Measurements from ENCODE around the gene TMEM50B.
"Not testable (repeated sequence)": the region's sequence is repeated elsewhere in the genome, so short reads cannot be mapped to it uniquely, and the experiment has no call there.

TMEM50B gene

DNA sequence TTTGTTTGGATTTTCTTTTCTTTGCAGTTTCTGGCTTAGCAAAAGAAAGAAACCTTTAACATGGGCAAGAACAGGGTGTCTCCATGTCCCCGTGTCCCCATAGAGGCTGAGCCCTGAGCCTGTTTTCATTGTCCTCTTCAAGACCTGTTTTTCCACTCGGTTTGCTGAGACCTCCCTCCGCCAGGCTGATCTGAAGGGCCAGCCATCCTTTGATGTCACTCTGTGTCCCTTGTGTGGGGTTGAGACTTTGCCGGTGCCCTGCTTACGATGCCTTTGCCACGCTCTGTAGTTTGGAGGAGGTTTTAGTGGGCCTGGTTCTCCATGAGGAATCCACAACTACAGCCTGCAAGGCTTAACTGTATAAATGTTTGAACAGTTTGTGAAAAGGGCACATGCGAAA is 52.7 kb downstream of the TMEM50B start:
- Histone ChIP-seq H3K36me3 (ENCODE audit: control insufficient read depth, insufficient read depth, low read length) (peaks cover 68% of the 10 kb centered on the region), H3K4me3 (ENCODE audit: low read depth, low read length) (no peak overlapping the region), H3K9me3 (ENCODE audit: control insufficient read depth, insufficient read depth, low read length) (no peaks in the 10 kb centered on the region), H3K27me3 (ENCODE audit: control insufficient read depth, insufficient read depth, low read length) (no peaks in the 10 kb centered on the region), H3K9ac (ENCODE audit: low read depth, low read length) (no peak overlapping the region), H3K27ac (ENCODE audit: low read depth, low read length) (no peak overlapping the region), H3K4me1 (ENCODE audit: control insufficient read depth, insufficient read depth, low read length) (no peaks in the 10 kb centered on the region)

DNA sequence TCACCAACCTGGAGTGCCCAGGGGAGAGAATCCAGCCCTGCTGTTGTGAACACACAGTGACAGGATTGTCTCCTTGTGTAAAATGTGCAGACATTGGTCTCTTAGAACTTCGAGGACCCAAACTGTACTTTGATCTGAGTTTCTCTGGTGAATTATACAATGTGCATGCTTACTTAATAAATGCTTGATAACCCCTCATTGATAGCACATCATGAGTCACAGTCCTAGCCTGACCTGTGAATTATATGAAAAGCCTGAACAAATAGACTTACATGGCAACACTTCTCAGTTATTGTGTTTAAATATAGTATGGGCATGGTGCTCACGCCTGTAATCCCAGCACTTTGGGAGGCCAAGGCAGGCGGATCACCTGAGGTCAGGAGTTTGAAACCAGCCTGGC is 53.9 kb downstream of the TMEM50B start:
- no peaks in the 10 kb centered on the region for H3K27me3 ChIP-seq (ENCODE audit: control insufficient read depth, insufficient read depth, low read length)
- H3K36me3 ChIP-seq (ENCODE audit: control insufficient read depth, insufficient read depth, low read length) = peaks cover 64% of the 10 kb centered on the region
- no peak overlapping the region for H3K4me3 ChIP-seq (ENCODE audit: low read depth, low read length)
- no peak overlapping the region for H3K27ac ChIP-seq (ENCODE audit: low read depth, low read length)
- H3K9me3 ChIP-seq (ENCODE audit: control insufficient read depth, insufficient read depth, low read length) = no peaks in the 10 kb centered on the region
- no peaks in the 10 kb centered on the region for H3K4me1 ChIP-seq (ENCODE audit: control insufficient read depth, insufficient read depth, low read length)
- no peak overlapping the region for H3K9ac ChIP-seq (ENCODE audit: low read depth, low read length)

DNA sequence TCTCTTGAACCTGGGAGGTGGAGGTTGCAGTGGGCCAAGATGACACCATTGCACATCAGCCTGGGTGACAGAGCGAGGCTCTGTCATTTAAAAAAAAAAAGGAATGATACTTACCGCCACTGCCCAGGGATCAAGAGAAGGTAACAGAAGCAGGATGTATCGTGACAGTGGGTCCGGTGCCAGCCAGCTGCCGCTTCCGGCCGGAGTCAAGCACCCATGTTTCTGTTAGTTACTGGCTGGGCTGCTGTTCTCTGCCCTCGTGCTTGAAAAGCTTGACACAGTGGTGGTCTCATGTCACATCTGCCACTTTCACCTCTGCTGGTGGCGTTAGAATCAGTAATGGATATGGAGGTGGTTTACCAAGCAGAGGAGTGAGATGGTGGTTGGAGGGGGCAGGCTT is 55.6 kb downstream of the TMEM50B start:
- no peaks in the 10 kb centered on the region for H3K9me3 ChIP-seq (ENCODE audit: control insufficient read depth, insufficient read depth, low read length)
- no peak overlapping the region for H3K4me3 ChIP-seq (ENCODE audit: low read depth, low read length)
- no peaks in the 10 kb centered on the region for H3K4me1 ChIP-seq (ENCODE audit: control insufficient read depth, insufficient read depth, low read length)
- no peak overlapping the region for H3K9ac ChIP-seq (ENCODE audit: low read depth, low read length)
- H3K36me3 ChIP-seq (ENCODE audit: control insufficient read depth, insufficient read depth, low read length) = peaks cover 60% of the 10 kb centered on the region
- no peak overlapping the region for H3K27ac ChIP-seq (ENCODE audit: low read depth, low read length)
- no peaks in the 10 kb centered on the region for H3K27me3 ChIP-seq (ENCODE audit: control insufficient read depth, insufficient read depth, low read length)

DNA sequence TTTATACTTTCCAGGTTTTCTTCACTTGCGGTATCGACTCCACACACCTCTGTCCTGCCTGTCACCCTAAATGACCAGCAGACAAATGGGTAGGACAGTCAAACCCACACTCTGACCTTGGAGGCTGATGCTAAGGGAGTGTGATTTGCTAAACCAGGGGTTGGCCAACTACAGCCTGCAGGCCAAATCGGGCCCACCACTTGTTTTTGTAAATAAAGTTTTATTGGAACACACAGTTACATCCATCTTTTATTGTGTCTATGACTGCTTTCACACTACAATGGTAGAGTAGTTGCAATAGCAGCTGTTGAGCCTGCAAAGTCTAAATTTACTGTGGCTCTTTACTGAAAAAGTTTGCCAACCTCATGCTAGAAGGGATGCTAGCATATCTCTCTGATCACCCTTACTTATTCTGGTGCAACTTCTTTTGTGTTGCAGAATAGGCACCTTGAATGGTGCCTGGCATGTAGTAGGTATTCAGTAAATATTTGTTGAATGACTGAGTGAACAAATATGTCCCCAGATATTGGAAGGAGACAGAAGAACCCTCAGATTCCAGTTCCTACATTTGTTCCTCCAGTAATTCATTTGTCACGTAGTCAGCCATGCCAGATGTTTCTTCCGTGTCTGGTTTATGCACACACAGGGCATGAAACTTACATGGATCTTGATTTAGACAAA is 57.9 kb downstream of the TMEM50B start:
- H3K4me3 ChIP-seq (ENCODE audit: low read depth, low read length) = no peak overlapping the region
- no peak overlapping the region for H3K27ac ChIP-seq (ENCODE audit: low read depth, low read length)
- H3K9ac ChIP-seq (ENCODE audit: low read depth, low read length) = no peak overlapping the region
- H3K36me3 ChIP-seq (ENCODE audit: control insufficient read depth, insufficient read depth, low read length) = peaks cover 50% of the 10 kb centered on the region
- no peaks in the 10 kb centered on the region for H3K4me1 ChIP-seq (ENCODE audit: control insufficient read depth, insufficient read depth, low read length)
- no peaks in the 10 kb centered on the region for H3K9me3 ChIP-seq (ENCODE audit: control insufficient read depth, insufficient read depth, low read length)
- H3K27me3 ChIP-seq (ENCODE audit: control insufficient read depth, insufficient read depth, low read length) = no peaks in the 10 kb centered on the region

DNA sequence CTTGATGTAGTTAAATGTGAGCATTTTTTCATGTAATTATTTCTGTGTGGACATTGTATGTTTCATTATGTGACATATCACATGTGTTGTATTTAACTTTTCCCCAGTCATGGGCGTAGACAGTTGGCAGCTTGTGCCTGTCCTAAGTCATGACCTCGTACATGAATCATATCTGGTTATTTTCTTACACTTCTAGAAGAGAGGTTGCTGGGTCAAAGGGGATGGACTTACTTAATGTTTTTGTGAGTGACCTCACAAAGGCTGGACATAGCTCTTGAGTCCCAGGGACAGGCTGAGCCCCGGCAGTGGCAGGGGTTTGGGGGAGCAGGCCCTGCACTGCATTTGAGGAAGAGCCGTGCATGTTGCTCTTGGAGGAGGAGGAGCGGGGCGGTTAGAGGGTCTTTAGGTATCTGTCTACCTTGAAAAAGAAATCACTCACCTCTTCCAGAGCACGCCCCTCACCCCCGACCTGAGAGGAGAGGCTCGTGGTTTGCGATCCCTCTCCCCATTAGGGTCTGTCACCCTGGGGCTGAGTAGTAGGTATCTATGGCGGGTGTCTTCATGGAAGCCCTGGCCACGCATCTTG is 60.1 kb downstream of the TMEM50B start:
- Histone ChIP-seq H3K27me3 (ENCODE audit: control insufficient read depth, insufficient read depth, low read length) (no peaks in the 10 kb centered on the region), H3K36me3 (ENCODE audit: control insufficient read depth, insufficient read depth, low read length) (peaks cover 52% of the 10 kb centered on the region), H3K4me3 (ENCODE audit: low read depth, low read length) (no peak overlapping the region), H3K9me3 (ENCODE audit: control insufficient read depth, insufficient read depth, low read length) (no peaks in the 10 kb centered on the region), H3K27ac (ENCODE audit: low read depth, low read length) (no peak overlapping the region), H3K9ac (ENCODE audit: low read depth, low read length) (no peak overlapping the region), H3K4me1 (ENCODE audit: control insufficient read depth, insufficient read depth, low read length) (no peaks in the 10 kb centered on the region)

DNA sequence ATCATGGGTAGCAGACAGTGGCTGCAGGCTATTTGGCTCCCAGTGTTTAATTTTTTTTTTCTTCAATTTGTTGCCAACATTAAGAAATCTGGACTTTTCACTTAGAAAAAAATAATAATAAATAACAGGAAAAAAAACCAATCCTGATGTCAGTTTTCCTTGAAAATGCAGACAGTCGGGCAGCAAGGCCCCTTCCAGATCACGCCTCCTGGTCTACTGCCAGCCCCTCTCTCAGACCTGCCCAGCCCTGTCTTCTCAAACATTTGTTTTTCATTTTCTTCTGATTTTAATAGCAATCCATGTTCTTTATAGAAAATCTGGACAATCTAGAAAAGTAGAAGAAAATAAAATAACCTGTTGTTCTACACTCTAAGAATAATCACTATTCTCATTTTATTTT is 61.1 kb downstream of the TMEM50B start:
- H3K27ac ChIP-seq (ENCODE audit: low read depth, low read length) = no peak overlapping the region
- H3K4me3 ChIP-seq (ENCODE audit: low read depth, low read length) = no peak overlapping the region
- H3K36me3 ChIP-seq (ENCODE audit: control insufficient read depth, insufficient read depth, low read length) = peaks cover 44% of the 10 kb centered on the region
- H3K27me3 ChIP-seq (ENCODE audit: control insufficient read depth, insufficient read depth, low read length) = no peaks in the 10 kb centered on the region
- H3K9me3 ChIP-seq (ENCODE audit: control insufficient read depth, insufficient read depth, low read length) = no peaks in the 10 kb centered on the region
- H3K9ac ChIP-seq (ENCODE audit: low read depth, low read length) = no peak overlapping the region
- H3K4me1 ChIP-seq (ENCODE audit: control insufficient read depth, insufficient read depth, low read length) = peaks cover 4% of the 10 kb centered on the region; the same call in 1 of the 2 replicates

DNA sequence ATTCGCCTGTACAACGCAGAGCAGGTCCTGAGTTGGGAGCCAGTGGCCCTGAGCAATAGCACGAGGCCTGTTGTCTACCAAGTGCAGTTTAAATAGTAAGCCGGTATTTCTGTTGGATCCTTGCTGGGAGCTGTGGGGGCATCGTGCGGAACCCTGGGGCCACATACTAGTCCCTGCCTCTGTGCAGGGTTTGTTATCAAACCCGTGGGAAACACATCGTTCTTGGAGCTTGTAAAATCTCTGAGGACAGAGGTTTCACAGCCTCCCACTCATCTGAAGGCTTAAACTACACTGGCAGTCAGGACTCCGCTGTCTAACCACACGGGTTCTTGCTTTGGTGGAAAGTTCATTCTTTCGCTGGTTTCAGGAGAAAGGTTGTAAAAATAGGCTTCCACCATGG is 64.8 kb downstream of the TMEM50B start:
- Histone ChIP-seq H3K9me3 (ENCODE audit: control insufficient read depth, insufficient read depth, low read length) (no peaks in the 10 kb centered on the region), H3K27me3 (ENCODE audit: control insufficient read depth, insufficient read depth, low read length) (no peaks in the 10 kb centered on the region), H3K9ac (ENCODE audit: low read depth, low read length) (no peak overlapping the region), H3K4me1 (ENCODE audit: control insufficient read depth, insufficient read depth, low read length) (peaks cover 13% of the 10 kb centered on the region), H3K36me3 (ENCODE audit: control insufficient read depth, insufficient read depth, low read length) (peaks cover 36% of the 10 kb centered on the region), H3K27ac (ENCODE audit: low read depth, low read length) (no peak overlapping the region), H3K4me3 (ENCODE audit: low read depth, low read length) (no peak overlapping the region)

DNA sequence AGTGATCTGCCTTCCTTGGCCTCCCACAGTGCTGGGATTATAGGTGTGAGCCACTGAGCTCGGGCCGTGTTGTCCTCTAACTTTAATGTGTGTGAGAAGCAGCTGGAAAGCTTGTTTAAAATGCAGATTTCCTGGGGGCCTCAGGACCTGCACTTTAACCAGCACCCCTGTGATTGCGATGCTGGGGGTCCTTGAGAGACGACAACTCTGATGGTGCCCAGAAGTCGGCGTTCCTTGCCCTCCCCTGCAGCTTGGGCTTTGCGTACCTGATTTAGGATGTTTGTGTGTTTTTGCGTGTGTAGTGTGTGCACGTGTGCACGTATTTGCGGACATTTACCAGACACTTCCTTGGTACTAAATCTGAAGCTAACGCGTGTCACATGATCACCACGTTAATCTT is 65.7 kb downstream of the TMEM50B start:
- Histone ChIP-seq H3K9ac (ENCODE audit: low read depth, low read length) (no peak overlapping the region), H3K4me3 (ENCODE audit: low read depth, low read length) (no peak overlapping the region), H3K27ac (ENCODE audit: low read depth, low read length) (no peak overlapping the region)

DNA sequence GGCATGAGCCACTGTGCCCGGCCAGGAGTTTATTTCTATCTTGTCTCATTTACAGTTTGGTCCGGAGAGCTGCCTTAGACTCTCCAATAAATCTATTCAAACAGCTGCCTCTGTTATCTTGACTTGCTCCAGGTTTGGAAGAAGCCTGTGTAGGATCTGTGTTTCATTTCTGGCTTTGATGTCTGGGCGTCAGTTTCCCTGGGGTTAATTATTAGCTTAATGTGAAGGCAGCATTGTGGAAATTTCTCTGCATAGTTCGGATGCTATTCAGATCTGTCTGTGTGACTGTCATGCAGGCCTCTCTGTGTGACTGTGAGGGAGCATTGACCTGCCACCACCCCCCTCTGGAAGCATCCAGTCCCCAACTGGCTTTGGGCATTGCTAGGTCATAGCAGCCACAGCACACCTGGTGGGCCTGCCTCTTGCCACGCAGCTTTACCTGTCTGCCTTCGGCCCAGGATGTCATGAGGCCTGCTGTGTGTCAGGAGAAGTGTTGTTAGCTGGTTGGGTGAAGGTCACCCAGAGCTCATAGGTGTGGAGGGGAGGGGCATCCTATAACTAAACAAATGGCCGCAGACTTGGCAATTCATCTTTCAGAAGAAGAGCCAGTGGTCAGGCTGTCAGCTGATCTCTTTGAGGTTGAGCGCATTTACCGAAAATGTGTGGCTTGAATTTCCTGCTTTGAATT is 66.8 kb downstream of the TMEM50B start:
- H3K27me3 ChIP-seq (ENCODE audit: control insufficient read depth, insufficient read depth, low read length) = no peaks in the 10 kb centered on the region
- peaks cover 30% of the 10 kb centered on the region for H3K36me3 ChIP-seq (ENCODE audit: control insufficient read depth, insufficient read depth, low read length)
- peak overlapping the region; percentile 29 for H3K27ac ChIP-seq (ENCODE audit: low read depth, low read length)
- peaks cover 13% of the 10 kb centered on the region for H3K4me1 ChIP-seq (ENCODE audit: control insufficient read depth, insufficient read depth, low read length)
- no peak overlapping the region for H3K9ac ChIP-seq (ENCODE audit: low read depth, low read length)
- no peak overlapping the region for H3K4me3 ChIP-seq (ENCODE audit: low read depth, low read length)
- no peaks in the 10 kb centered on the region for H3K9me3 ChIP-seq (ENCODE audit: control insufficient read depth, insufficient read depth, low read length)

More for the DNA sequence above, 65.7 kb downstream of the TMEM50B start:
- peaks cover 30% of the 10 kb centered on the region for H3K36me3 ChIP-seq (ENCODE audit: control insufficient read depth, insufficient read depth, low read length)
- H3K27me3 ChIP-seq (ENCODE audit: control insufficient read depth, insufficient read depth, low read length) = no peaks in the 10 kb centered on the region
- no peaks in the 10 kb centered on the region for H3K9me3 ChIP-seq (ENCODE audit: control insufficient read depth, insufficient read depth, low read length)
- peaks cover 13% of the 10 kb centered on the region for H3K4me1 ChIP-seq (ENCODE audit: control insufficient read depth, insufficient read depth, low read length)

DNA sequence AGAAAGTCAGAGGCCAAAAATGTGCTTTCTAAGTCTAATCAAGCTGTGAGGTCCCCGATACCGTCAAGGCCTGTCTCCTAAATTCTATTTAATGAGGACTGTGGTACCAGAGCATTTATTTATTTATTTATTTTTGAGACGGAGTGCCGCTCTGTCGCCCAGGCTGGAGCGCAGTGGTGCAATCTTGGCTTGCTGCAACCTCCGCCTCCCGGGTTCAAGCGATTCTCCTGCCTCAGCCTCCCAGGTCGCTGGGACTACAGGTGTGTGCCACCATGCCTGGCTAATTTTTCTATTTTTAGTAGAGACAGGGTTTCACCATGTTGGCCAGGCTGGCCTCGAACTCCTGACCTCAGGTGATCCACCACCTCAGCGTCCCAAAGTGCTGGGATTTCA is 67.3 kb downstream of the TMEM50B start:
- not testable (repeated sequence) for H3K27me3 ChIP-seq (ENCODE audit: control insufficient read depth, insufficient read depth, low read length); H3K9ac ChIP-seq (ENCODE audit: low read depth, low read length); H3K4me3 ChIP-seq (ENCODE audit: low read depth, low read length); H3K9me3 ChIP-seq (ENCODE audit: control insufficient read depth, insufficient read depth, low read length); H3K27ac ChIP-seq (ENCODE audit: low read depth, low read length)
- Histone ChIP-seq H3K4me1 (ENCODE audit: control insufficient read depth, insufficient read depth, low read length) (peaks cover 13% of the 10 kb centered on the region), H3K36me3 (ENCODE audit: control insufficient read depth, insufficient read depth, low read length) (peaks cover 26% of the 10 kb centered on the region)

DNA sequence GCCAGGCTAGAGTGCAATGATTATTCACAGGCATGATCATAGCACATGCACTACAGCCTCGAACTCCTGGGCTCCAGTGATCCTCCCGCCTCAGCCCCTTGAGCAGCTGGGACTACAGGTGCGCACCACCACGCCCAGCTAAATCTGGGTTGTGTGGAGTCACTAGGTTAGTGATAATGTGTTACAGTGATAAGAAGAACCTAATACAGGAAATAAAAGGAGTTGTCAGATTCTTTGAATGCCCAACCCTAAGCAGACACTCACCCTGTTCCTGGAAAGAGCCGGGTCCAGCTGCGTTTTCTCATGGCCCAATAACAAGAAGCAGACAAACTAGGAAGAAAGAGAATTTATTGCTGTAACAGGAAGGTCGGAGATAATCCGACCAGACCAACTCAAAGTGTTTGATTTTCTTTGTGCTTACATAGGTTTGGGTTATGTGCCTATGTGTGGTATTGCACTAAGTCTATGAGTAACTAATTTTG is 67.8 kb downstream of the TMEM50B start:
- Histone ChIP-seq H3K4me3 (ENCODE audit: low read depth, low read length) (no peak overlapping the region), H3K9ac (ENCODE audit: low read depth, low read length) (no peak overlapping the region), H3K4me1 (ENCODE audit: control insufficient read depth, insufficient read depth, low read length) (peaks cover 13% of the 10 kb centered on the region), H3K27ac (ENCODE audit: low read depth, low read length) (no peak overlapping the region), H3K27me3 (ENCODE audit: control insufficient read depth, insufficient read depth, low read length) (no peaks in the 10 kb centered on the region), H3K9me3 (ENCODE audit: control insufficient read depth, insufficient read depth, low read length) (no peaks in the 10 kb centered on the region), H3K36me3 (ENCODE audit: control insufficient read depth, insufficient read depth, low read length) (peaks cover 25% of the 10 kb centered on the region)

All from HUES48 (cell line).